Endodermal cell (in vitro differentiated cells): ENCODE measurements around the gene ARSK. TPM values are rescaled to one million over a fixed set of nuclear protein-coding genes. Genes with fewer than 3 reads are reported as not detected.
"Not testable (repeated sequence)": the region's sequence is repeated elsewhere in the genome, so short reads cannot be mapped to it uniquely, and the experiment has no call there.

Source experiments
- DNase-seq: peaks from one replicate; pipeline ENCODE4 v3.0.0-alpha.2; 2017
- H3K27ac ChIP-seq: 2 replicates; pipeline ENCODE4 v1.5.1; 2013; ENCODE audit warnings: mild to moderate bottlenecking, low read depth, low read length, moderate library complexity
- H3K27me3 ChIP-seq: 2 replicates; pipeline ENCODE4 v1.6.1; 2013; ENCODE audit warnings: mild to moderate bottlenecking, low read length, moderate library complexity; ENCODE audit not compliant: insufficient read depth, control insufficient read depth, poor library complexity, severe bottlenecking
- H3K36me3 ChIP-seq: 2 replicates; pipeline ENCODE4 v1.7.0; 2013; ENCODE audit warnings: mild to moderate bottlenecking, low read length, moderate library complexity; ENCODE audit not compliant: control insufficient read depth, insufficient read depth
- H3K4me1 ChIP-seq: one replicate; pipeline ENCODE4 v1.7.0; 2013; ENCODE audit warnings: low read length; ENCODE audit not compliant: control insufficient read depth, insufficient read depth
- H3K4me3 ChIP-seq: 2 replicates; pipeline ENCODE4 v1.5.1; 2013; ENCODE audit warnings: mild to moderate bottlenecking, low read length, moderate library complexity
- H3K9ac ChIP-seq: 2 replicates; pipeline ENCODE4 v1.6.1; 2013; ENCODE audit warnings: mild to moderate bottlenecking, low read length, moderate library complexity; ENCODE audit not compliant: poor library complexity, severe bottlenecking; ENCODE audit errors: extremely low read depth
- H3K9me3 ChIP-seq: 2 replicates; pipeline ENCODE4 v1.6.1; 2013; ENCODE audit warnings: mild to moderate bottlenecking, low read length, moderate library complexity; ENCODE audit not compliant: control insufficient read depth
- H3K27ac Mint-ChIP-seq: 2 replicates; pipeline ENCODE4 v1.8.0; 2020; ENCODE audit warnings: mixed read lengths
- H3K27me3 Mint-ChIP-seq: 2 replicates; pipeline ENCODE4 v1.8.0; 2021; ENCODE audit warnings: mild to moderate bottlenecking, mixed read lengths; ENCODE audit not compliant: insufficient read depth
- H3K36me3 Mint-ChIP-seq: 2 replicates; pipeline ENCODE4 v1.8.0; 2020; ENCODE audit warnings: low read depth, mixed read lengths
- H3K4me1 Mint-ChIP-seq: 2 replicates; pipeline ENCODE4 v1.8.0; 2020; ENCODE audit warnings: mixed read lengths
- H3K4me3 Mint-ChIP-seq: 2 replicates; pipeline ENCODE4 v1.8.0; 2020; ENCODE audit warnings: mild to moderate bottlenecking, moderate library complexity, mixed read lengths
- H3K9me3 Mint-ChIP-seq: 2 replicates; pipeline ENCODE4 v1.8.0; 2020; ENCODE audit warnings: mild to moderate bottlenecking, mixed read lengths
- WGBS, 2 experiments: methylation state at CpG; one replicate each; pipeline versions ENCODE4 v1.1.5 to v1.1.7; 2013; ENCODE audit warnings: missing lambda C conversion rate in 2 of 2, mixed read lengths in 1 of 2; ENCODE audit not compliant: insufficient coverage in 1 of 2, insufficient read length in 1 of 2; 5-methylcytosine and 5-hydroxymethylcytosine counted together
- total RNA-seq, 2 donors: library from RNA; stranded (reverse); fragmentation: NEBNext Ultra II Directional in 1 of 2; extraction: Animal tissue kit (Norgen Biotek cat#: 25700) in 1 of 2; gene quantifications; 2 replicates in 1 of 2; 3 replicates in 1 of 2; pipeline ENCODE4 v1.2.1, GENCODE V29; 2021
- TF ChIP-seq, protein P1 (sequence below): fragments of 200-600 bp; sonication (generic); conservative IDR thresholded peaks from 2 replicates; pipeline ENCODE4 v1.5.0; 2021; ENCODE audit warnings: antibody characterized with exemption, mild to moderate bottlenecking

The ARSK gene
- total RNA-seq, 2 donors from 2014 or later, result 11.7 to 13.5 TPM

DNA sequence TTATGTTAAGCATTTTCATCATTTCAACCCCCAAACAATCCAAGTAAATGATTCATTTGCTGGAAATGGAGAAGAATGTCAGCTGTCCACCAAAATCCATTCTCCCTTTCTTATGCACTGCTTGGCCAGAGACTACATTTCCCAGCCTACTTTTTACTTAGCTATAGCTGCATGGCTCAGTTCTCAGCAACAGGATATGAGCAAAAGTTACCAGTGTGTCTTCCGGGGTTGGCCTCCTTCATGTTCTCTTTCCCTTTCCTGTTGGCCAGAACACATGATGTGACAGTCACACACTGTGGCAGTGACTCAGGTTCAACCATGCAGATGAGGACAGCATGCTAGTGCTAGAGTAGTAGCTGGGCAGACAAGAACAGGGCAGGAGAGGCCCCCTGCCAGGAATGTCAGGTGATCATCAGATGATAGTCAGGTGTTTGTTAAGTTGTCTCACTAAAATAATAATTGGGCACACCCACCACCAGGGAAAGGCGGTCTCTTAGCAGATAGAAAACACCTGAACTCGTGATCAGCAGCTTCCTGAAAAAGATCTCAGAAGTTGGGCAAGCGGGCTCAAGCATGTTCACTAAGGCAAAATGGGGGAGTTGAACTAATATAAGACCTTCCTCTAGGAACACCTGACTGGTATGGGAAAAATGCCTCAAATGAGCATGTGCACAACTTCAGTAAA lies 77.2 kb downstream of the ARSK start:
- H3K9me3 ChIP-seq, result peaks cover 20% of the 10 kb centered on the region
- H3K4me1 Mint-ChIP-seq, result peaks cover 11% of the 10 kb centered on the region
- no peaks in the 10 kb centered on the region for H3K27me3 ChIP-seq
- no peak overlapping the region for H3K4me3 Mint-ChIP-seq
- H3K9me3 Mint-ChIP-seq, result peaks cover 24% of the 10 kb centered on the region
- DNase-seq, result peak; percentile 53
- no peaks in the 10 kb centered on the region for H3K36me3 Mint-ChIP-seq
- WGBS, 2 experiments, result 93 to 96% methylated on average over 3 to 4 of the region's 4 CpGs
- no peaks in the 10 kb centered on the region for H3K36me3 ChIP-seq
- no peak overlapping the region for H3K27ac Mint-ChIP-seq
- H3K27me3 Mint-ChIP-seq, result no peaks in the 10 kb centered on the region
- no peak overlapping the region for H3K27ac ChIP-seq
- peaks cover 4% of the 10 kb centered on the region for H3K4me1 ChIP-seq
- H3K9ac ChIP-seq, result no peak overlapping the region
- H3K4me3 ChIP-seq, result no peak overlapping the region
- TF ChIP-seq, protein P1, sequence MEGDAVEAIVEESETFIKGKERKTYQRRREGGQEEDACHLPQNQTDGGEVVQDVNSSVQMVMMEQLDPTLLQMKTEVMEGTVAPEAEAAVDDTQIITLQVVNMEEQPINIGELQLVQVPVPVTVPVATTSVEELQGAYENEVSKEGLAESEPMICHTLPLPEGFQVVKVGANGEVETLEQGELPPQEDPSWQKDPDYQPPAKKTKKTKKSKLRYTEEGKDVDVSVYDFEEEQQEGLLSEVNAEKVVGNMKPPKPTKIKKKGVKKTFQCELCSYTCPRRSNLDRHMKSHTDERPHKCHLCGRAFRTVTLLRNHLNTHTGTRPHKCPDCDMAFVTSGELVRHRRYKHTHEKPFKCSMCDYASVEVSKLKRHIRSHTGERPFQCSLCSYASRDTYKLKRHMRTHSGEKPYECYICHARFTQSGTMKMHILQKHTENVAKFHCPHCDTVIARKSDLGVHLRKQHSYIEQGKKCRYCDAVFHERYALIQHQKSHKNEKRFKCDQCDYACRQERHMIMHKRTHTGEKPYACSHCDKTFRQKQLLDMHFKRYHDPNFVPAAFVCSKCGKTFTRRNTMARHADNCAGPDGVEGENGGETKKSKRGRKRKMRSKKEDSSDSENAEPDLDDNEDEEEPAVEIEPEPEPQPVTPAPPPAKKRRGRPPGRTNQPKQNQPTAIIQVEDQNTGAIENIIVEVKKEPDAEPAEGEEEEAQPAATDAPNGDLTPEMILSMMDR, result no peak

DNA sequence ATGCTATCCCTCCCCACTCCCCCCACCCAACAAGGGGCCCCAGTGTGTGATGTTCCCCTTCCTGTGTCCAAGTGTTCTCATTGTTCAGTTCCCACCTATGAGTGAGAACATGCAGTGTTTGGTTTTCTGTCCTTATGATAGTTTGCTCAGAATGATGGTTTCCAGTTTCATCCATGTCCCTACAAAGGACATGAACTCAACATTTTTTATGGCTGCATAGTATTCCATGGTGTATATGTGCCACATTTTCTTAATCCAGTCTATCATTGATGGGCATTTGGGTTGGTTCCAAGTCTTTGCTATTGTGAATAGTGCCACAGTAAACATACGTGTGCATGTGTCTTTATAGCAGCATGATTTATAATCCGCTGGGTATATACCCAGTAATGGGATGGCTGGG lies 78.0 kb downstream of the ARSK start:
- H3K9me3 ChIP-seq, result peaks cover 16% of the 10 kb centered on the region
- not testable (repeated sequence) for H3K9ac ChIP-seq, H3K27me3 Mint-ChIP-seq, H3K27me3 ChIP-seq, H3K4me3 Mint-ChIP-seq, H3K4me3 ChIP-seq, H3K27ac ChIP-seq, H3K36me3 Mint-ChIP-seq, H3K36me3 ChIP-seq, DNase-seq, H3K4me1 ChIP-seq, H3K27ac Mint-ChIP-seq
- 96% methylated on average over 2 of the region's 2 CpGs; no CpG with 5 or more reads in 1 of the 2 experiments for WGBS, 2 experiments
- H3K4me1 Mint-ChIP-seq, result peaks cover 11% of the 10 kb centered on the region
- H3K9me3 Mint-ChIP-seq, result peaks cover 19% of the 10 kb centered on the region

DNA sequence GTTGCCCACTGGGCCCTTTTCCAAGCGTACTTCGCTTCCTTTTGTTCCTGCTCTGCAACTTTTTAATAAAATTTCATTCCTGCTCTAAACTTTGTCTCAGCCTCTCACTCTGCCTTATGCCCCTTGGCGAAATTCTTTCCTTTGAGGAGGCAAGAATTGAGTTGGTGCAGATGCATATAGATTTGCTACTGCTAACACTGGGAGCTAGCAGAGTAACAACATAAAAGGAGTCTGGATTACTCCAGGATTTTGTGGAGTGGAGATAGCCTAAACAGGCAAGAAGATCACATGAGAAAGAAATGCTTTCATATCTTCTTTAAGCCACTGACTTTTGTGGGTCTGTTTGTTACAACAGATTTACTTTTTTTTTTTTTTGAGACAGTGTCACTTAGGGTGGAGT lies 78.8 kb downstream of the ARSK start:
- peaks cover 13% of the 10 kb centered on the region for H3K9me3 Mint-ChIP-seq
- peaks cover 4% of the 10 kb centered on the region for H3K4me1 ChIP-seq
- no peak for DNase-seq
- H3K27me3 Mint-ChIP-seq, result no peaks in the 10 kb centered on the region
- H3K27me3 ChIP-seq, result no peaks in the 10 kb centered on the region
- no peaks in the 10 kb centered on the region for H3K36me3 ChIP-seq
- H3K9ac ChIP-seq, result no peak overlapping the region
- no peaks in the 10 kb centered on the region for H3K36me3 Mint-ChIP-seq
- 96 to 100% methylated on average over 2 to 3 of the region's 3 CpGs for WGBS, 2 experiments
- H3K4me3 Mint-ChIP-seq, result no peak overlapping the region
- no peak overlapping the region for H3K27ac Mint-ChIP-seq
- peaks cover 9% of the 10 kb centered on the region for H3K9me3 ChIP-seq
- TF ChIP-seq, protein P1, result no peak
- H3K4me1 Mint-ChIP-seq, result peaks cover 11% of the 10 kb centered on the region
- no peak overlapping the region for H3K27ac ChIP-seq
- no peak overlapping the region for H3K4me3 ChIP-seq

DNA sequence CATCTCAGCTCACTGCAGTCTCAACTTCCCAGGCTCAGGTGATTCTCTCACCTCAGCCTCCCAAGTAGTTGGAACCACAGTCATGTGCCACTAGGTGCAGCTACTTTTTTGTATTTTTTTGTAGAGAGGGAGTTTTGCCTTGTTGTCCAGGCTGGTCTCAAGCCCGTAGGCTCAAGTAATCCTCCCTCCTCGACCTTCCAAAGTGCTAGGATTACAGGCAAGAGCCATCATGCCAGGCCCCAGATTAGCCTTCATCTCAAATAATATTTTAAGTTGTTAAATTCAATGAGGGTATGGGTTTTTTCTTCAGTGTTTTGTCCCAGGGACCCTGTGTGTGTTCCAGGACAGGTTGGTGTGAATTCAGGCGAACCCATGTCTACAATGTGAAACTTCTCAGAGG lies 79.2 kb downstream of the ARSK start:
- TF ChIP-seq, protein P1, result no peak
- Histone ChIP-seq H3K4me1 (peaks cover 4% of the 10 kb centered on the region), H3K27me3 (no peaks in the 10 kb centered on the region), H3K9me3 (peaks cover 5% of the 10 kb centered on the region), H3K36me3 (no peaks in the 10 kb centered on the region), H3K4me3 (no peak overlapping the region), H3K9ac (no peak overlapping the region), H3K27ac (no peak overlapping the region)
- peaks cover 11% of the 10 kb centered on the region for H3K4me1 Mint-ChIP-seq
- no peak overlapping the region for H3K4me3 Mint-ChIP-seq
- peaks cover 9% of the 10 kb centered on the region for H3K9me3 Mint-ChIP-seq
- WGBS, 2 experiments, result 91% methylated on average over 3 of the region's 3 CpGs; no CpG with 5 or more reads in 1 of the 2 experiments
- H3K27me3 Mint-ChIP-seq, result no peaks in the 10 kb centered on the region
- no peak for DNase-seq
- no peak overlapping the region for H3K27ac Mint-ChIP-seq
- no peaks in the 10 kb centered on the region for H3K36me3 Mint-ChIP-seq
